K562 (cell line): ENCODE data around the gene ABCF3. TPM values are rescaled to one million over a fixed set of nuclear protein-coding genes. Genes with fewer than 3 reads are reported as not detected.
A peak's percentile ranks its signal among the peaks of the same experiment; 100 is the strongest.

Experiments used
- ATAC-seq: fragments of 200-7000 bp; cut with Tn5 transposase; 3 replicates; pipeline ENCODE4 v1.9.1; 2020; ENCODE audit warnings: moderate library complexity
- BruUV-seq: library from RNA; stranded (reverse); fragments of 400-500 nt; replicated peaks from 2 replicates; lab custom pipeline; 2021; lab: Mats Ljungman, UMichigan
- CTCF ChIA-PET: fragments of 300-600 bp; formaldehyde crosslinking; extraction: SDS; loops from one replicate; lab custom pipeline; 2021; ENCODE audit warnings: low intra/inter-chr PET ratio; lab: Yijun Ruan, JAX
- POLR2A ChIA-PET: fragments of 300-600, 350-650 bp; sonication (Branson Sonifier 250); formaldehyde crosslinking; extraction: SDS; loops from one replicate; lab custom pipeline; 2021; ENCODE audit warnings: antibody characterized with exemption, inconsistent platforms; lab: Yijun Ruan, JAX
- DNase-seq, 4 experiments: peaks; one replicate each; pipeline versions ENCODE4 v3.0.0 to v3.0.0-alpha.2; 2011 to 2018; ENCODE audit warnings: low spot score in 3 of 4, mixed read lengths in 3 of 4; ENCODE audit errors: extremely low read depth in 1 of 4
- FAIRE-seq: peaks from 2 replicates; lab custom pipeline; 2011; peaks lifted over from hg19 to GRCh38; lab: Jason Lieb, UNC
- H2AFZ ChIP-seq: 2 replicates; pipeline ENCODE4 v1.6.0; 2011; ENCODE audit warnings: low read depth, low read length, control low read depth, inconsistent platforms
- H3K27ac ChIP-seq: fragments of 200-600 bp; 3 replicates; pipeline ENCODE4 v1.8.0; 2011; ENCODE audit warnings: low read depth, mild to moderate bottlenecking, control low read depth, inconsistent platforms, low read length, moderate library complexity, mixed read lengths; ENCODE audit errors: extremely low read depth
- H3K27me3 ChIP-seq, 2 experiments: fragments of 300-600 bp in 1 of 2; 2 replicates in 1 of 2; 3 replicates in 1 of 2; pipeline versions ENCODE4 v1.6.0 to v1.8.0; 2011; ENCODE audit warnings: inconsistent platforms in 2 of 2, low read length in 2 of 2, mild to moderate bottlenecking in 1 of 2, mixed read lengths in 1 of 2, moderate library complexity in 1 of 2; ENCODE audit not compliant: control insufficient read depth in 2 of 2, insufficient read depth in 2 of 2
- H3K36me3 ChIP-seq: fragments of 300-600 bp; 3 replicates; pipeline ENCODE4 v1.8.0; 2011; ENCODE audit warnings: mild to moderate bottlenecking, low read length, inconsistent platforms; ENCODE audit not compliant: control insufficient read depth, insufficient read depth
- H3K4me1 ChIP-seq, 2 experiments: fragments of 200-600 bp in 1 of 2; replicated peaks in 1 of 2; 2 replicates in 1 of 2; 3 replicates in 1 of 2; pipeline versions ENCODE4 v1.5.1 to v1.8.0; 2011; ENCODE audit warnings: inconsistent platforms in 2 of 2, low read length in 2 of 2, mild to moderate bottlenecking in 1 of 2, mixed read lengths in 1 of 2, moderate library complexity in 1 of 2; ENCODE audit not compliant: control insufficient read depth in 2 of 2, insufficient read depth in 2 of 2
- H3K4me2 ChIP-seq: 2 replicates; pipeline ENCODE4 v1.6.1; 2011; ENCODE audit warnings: low read length, control low read depth, inconsistent platforms, mixed read lengths; ENCODE audit not compliant: insufficient read depth
- H3K4me3 ChIP-seq: fragments of 200-600 bp; sonication (generic), shearing (Covaris generic); 2 replicates; pipeline ENCODE4 v1.5.1; 2016; ENCODE audit warnings: control low read depth, inconsistent platforms
- H3K79me2 ChIP-seq: fragments of 200-600 bp; 3 replicates; pipeline ENCODE4 v1.8.0; 2011; ENCODE audit warnings: low read length, inconsistent platforms; ENCODE audit not compliant: control insufficient read depth, insufficient read depth
- H3K9ac ChIP-seq, 2 experiments: 2 replicates each; pipeline versions ENCODE4 v1.6.0 to v1.6.1; 2011; ENCODE audit warnings: low read depth in 2 of 2, low read length in 2 of 2, control low read depth in 1 of 2, inconsistent platforms in 1 of 2, mild to moderate bottlenecking in 1 of 2, mixed read lengths in 1 of 2; ENCODE audit not compliant: insufficient read depth in 1 of 2
- H3K9me1 ChIP-seq: one replicate; pipeline ENCODE4 v1.6.0; 2011; ENCODE audit warnings: inconsistent platforms, mild to moderate bottlenecking, low read length, moderate library complexity; ENCODE audit not compliant: control insufficient read depth, insufficient read depth
- H3K9me3 ChIP-seq: replicated peaks from 2 replicates; pipeline ENCODE4 v1.5.1; 2011; ENCODE audit warnings: low read depth, low read length, inconsistent platforms; ENCODE audit not compliant: control insufficient read depth, insufficient read depth
- H4K20me1 ChIP-seq: replicated peaks from 2 replicates; pipeline ENCODE4 v1.6.1; 2011; ENCODE audit warnings: low read length, inconsistent platforms, mixed read lengths; ENCODE audit not compliant: control insufficient read depth, insufficient read depth
- CBFA2T3 ChIP-seq: fragments of 450-650 bp; IDR thresholded peaks from 2 replicates; pipeline ENCODE4 v1.6.1; 2017
- DPF2 ChIP-seq: fragments of 450-650 bp; IDR thresholded peaks from 2 replicates; pipeline ENCODE4 v1.6.1; 2016
- HNRNPUL1 ChIP-seq: fragments of 200-400 bp; formaldehyde crosslinking; IDR thresholded peaks from 2 replicates; pipeline ENCODE4 v1.6.1; 2017; ENCODE audit warnings: low read length
- MAZ ChIP-seq, 2 experiments: fragments of 450-650 bp in 1 of 2; sonication (generic) in 1 of 2; formaldehyde crosslinking; IDR thresholded peaks in 1 of 2; conservative IDR thresholded peaks in 1 of 2; 2 replicates each; pipeline versions ENCODE4 v1.4.0 to v1.5.0; 2020; ENCODE audit warnings: mild to moderate bottlenecking in 1 of 2, missing genetic modification reagents in 1 of 2
- MECOM ChIP-seq: fragments of 250-450 bp; sonication (Bioruptor Pico); IDR thresholded peaks from 2 replicates; pipeline ENCODE4 v1.8.0; 2022; ENCODE audit warnings: inconsistent platforms
- POLR2AphosphoS5 ChIP-seq: IDR thresholded peaks from 2 replicates; pipeline ENCODE4 v1.6.1; 2011; ENCODE audit warnings: mild to moderate bottlenecking, low read depth, low read length, moderate library complexity; ENCODE audit not compliant: control insufficient read depth, insufficient read depth
- RAD21 ChIP-seq, 2 experiments: fragments of 250-450 bp in 1 of 2; fragments of 450-650 bp in 1 of 2; sonication (Bioruptor Pico) in 1 of 2; formaldehyde crosslinking in 1 of 2; IDR thresholded peaks in 1 of 2; conservative IDR thresholded peaks in 1 of 2; 2 replicates each; pipeline versions ENCODE4 v1.4.0 to v1.8.0; 2020 to 2022; ENCODE audit warnings: mild to moderate bottlenecking in 2 of 2, moderate library complexity in 1 of 2
- RCOR1 ChIP-seq, 2 experiments: IDR thresholded peaks; 2 replicates each; pipeline ENCODE4 v1.6.1; 2012; ENCODE audit warnings: low read depth in 2 of 2, low read length in 2 of 2, borderline replicate concordance in 1 of 2, improper control_type of control experiment in 1 of 2
- ZBTB7A ChIP-seq: IDR thresholded peaks from 2 replicates; pipeline ENCODE4 v1.6.1; 2011; ENCODE audit warnings: low read depth, mild to moderate bottlenecking, low read length, moderate library complexity, borderline replicate concordance; ENCODE audit not compliant: control insufficient read depth
- in situ Hi-C: fragments of 300-500 bp; cut with MboI; formaldehyde crosslinking; loops from 4 replicates; pipeline ENCODE4 v1.15.0; 2018; ENCODE audit warnings: inconsistent platforms, mixed read lengths
- intact Hi-C: fragments of 100-400 bp; cut with micrococcal nuclease; formaldehyde crosslinking; loops from 2 replicates; pipeline ENCODE4 v1.14.2; 2022
- polyA plus RNA-seq, 8 experiments: library from polyadenylated mRNA; depleted of rRNA in 4 of 8; stranded (reverse) in 5 of 8; unstranded in 3 of 8; fragments of >200 nt; fragmentation: Nextera tagmentation in 2 of 8; fragmentation: Illumina TruSeq in 1 of 8; extraction: Ambion mirVana in 2 of 8; extraction: Trizol in 1 of 8; gene quantifications; 2 replicates each; pipeline versions ENCODE4 v1.2.1 to v1.2.3, GENCODE V29; 2011 to 2014; ENCODE audit warnings: inconsistent platforms in 1 of 8, missing spikeins in 1 of 8
- total RNA-seq, 7 experiments: library from RNA; depleted of rRNA in 6 of 7; stranded (reverse); fragments of >200 nt in 6 of 7; fragmentation: Illumina TruSeq in 2 of 7; extraction: Trizol in 2 of 7; gene quantifications; 2 replicates each; pipeline versions ENCODE4 v1.2.1 to v1.2.3, GENCODE V29; 2011 to 2021; ENCODE audit warnings: low replicate concordance in 1 of 7

The ABCF3 gene
- total and polyA plus RNA-seq, 9 of the 15 experiments (the other 6 are each of a cell fraction or from before 2014, with no cell fraction given) = 6.7 to 77.9 (median 45.1) TPM

DNA sequence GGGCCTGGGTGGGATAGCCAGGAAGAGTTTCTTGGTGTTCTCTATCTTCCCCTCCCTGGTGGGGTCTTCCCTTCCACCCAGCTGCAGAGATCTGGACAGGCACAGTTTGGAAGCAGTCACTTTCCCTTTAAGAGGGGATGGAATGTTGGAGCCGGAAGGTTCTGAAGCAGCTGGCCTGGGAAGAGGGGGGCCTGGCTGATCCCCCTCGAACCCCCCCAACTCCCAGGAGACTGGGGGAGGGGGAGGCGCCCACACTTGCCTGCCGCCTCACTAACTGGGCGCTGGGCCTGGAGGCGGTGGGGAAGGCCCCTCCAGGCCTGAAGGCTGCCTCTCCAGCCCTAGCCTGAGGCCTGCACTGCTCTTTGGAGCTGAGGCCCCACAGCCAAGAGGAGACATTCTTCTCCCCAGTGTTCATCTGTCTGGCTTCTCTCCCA, 29.5 kb upstream of the ABCF3 start (continued):
- TF ChIP-seq ZBTB7A (peak; percentile 32; the same call in 1 of the 2 replicates), DPF2 (no peak)
- TF ChIP-seq, all 486 proteins: peak for 9

DNA sequence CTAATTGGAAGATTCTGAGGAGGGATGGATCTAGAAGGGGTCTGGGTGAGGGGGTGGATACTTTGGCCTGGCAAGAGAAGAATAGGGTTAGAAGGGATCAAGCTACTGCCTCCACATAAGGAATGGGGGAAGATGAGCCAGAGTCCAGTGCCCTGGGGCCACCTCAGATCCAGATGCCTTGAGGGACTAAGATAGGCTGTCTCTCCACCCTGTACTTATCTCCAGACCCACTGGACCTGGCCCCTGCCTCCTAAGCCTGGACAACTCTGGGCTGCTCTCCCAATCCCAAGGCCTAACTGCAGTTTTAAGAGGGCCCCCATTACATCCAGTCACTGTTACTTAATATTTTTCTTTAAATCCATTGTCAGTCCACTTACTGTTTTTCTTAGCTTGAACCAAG, 28.8 kb upstream of the ABCF3 start:
- Histone ChIP-seq H3K36me3 (peaks cover 9% of the 10 kb centered on the region; the same call in 1 of the 3 replicates), H3K27ac (peak overlapping the region; percentile 88), H3K79me2 (peaks cover 54% of the 10 kb centered on the region), H3K4me3 (peak overlapping the region; percentile 71), H3K9ac (peak overlapping the region; percentile 78 to 98; a peak in 3 of 4 replicates), H2AFZ (no peak overlapping the region), H3K9me3 (no peaks in the 10 kb centered on the region), H3K4me1 (peaks cover 29 to 30% of the 10 kb centered on the region in 2 experiments; a peak in 4 of 5 replicates), H3K9me1 (no peaks in the 10 kb centered on the region), H4K20me1 (no peaks in the 10 kb centered on the region; the same call in 1 of the 2 replicates), H3K27me3 (no peaks in the 10 kb centered on the region), H3K4me2 (peak overlapping the region; percentile 95)
- CTCF ChIA-PET = no interaction called here
- DNase-seq (peak; percentile 44 to 70 (median 52)), ATAC-seq (peak; percentile 32), FAIRE-seq (peak; percentile 74)
- POLR2A ChIA-PET = interaction anchor here (0.7 to 4.2 kb wide), 6 partner anchors 11 to 35 kb away, joined by 3 to 27 read pairs (median 4); no protein-coding TSS in a partner anchor
- TF ChIP-seq MAZ (CRISPR knock-in tag; conservative IDR thresholded peaks at IDR 0.05 in 1 of 2, IDR thresholded peaks at IDR 0.05 in 1 of 2) (0 out of 4 replicates have a peak, but pooled peaks of 1 of the 2 experiments have one; percentile 15), MECOM (CRISPR knock-in tag) (0 out of 2 replicates have a peak, but pooled peaks have one; percentile 26), RAD21 (CRISPR knock-in tag; conservative IDR thresholded peaks at IDR 0.05 in 1 of 2, IDR thresholded peaks at IDR 0.05 in 1 of 2) (no peak), HNRNPUL1 (no peak), POLR2AphosphoS5 (no peak), RCOR1 (IDR thresholded peaks at IDR 0.05; ENCODE audit: borderline replicate concordance in 1 of 2, low read depth in 2 of 2, low read length in 2 of 2) (0 out of 4 replicates have a peak, but pooled peaks of 1 of the 2 experiments have one; percentile 30), CBFA2T3 (0 out of 2 replicates have a peak, but pooled peaks have one; percentile 10)
- in situ Hi-C loops = no loop called here
- intact Hi-C loops = no loop called here
- TSS peak; percentile 48 for BruUV-seq
